ENCODE data around the gene PAX5.

GRCh38 chr9:36826581-36826980 lies 207.5 kb downstream of the PAX5 start:
- TF ChIP-seq SP1 (CRISPR knock-in tag; conservative IDR thresholded peaks at IDR 0.05) (no peak), MAX (CRISPR knock-in tag; IDR thresholded peaks at IDR 0.05) (no peak), ZNF416 (CRISPR knock-in tag; IDR thresholded peaks at IDR 0.05) (no peak)

Data from WTC11 (cell line).